Gastroesophageal sphincter (tissue), 3 donors: ENCODE data around the gene PLEKHA8.

Experiments
- CTCF ChIP-seq, 4 experiments: fragments of 200-600 bp in 2 of 4; fragments of 450-650 bp in 2 of 4; sonication (generic) in 1 of 4; IDR thresholded peaks; one replicate each; pipeline ENCODE4 v1.5.1; 2017 to 2019; ENCODE audit warnings: antibody characterized with exemption in 4 of 4, mild to moderate bottlenecking in 2 of 4, moderate library complexity in 2 of 4
- EP300 ChIP-seq: sonication (generic); formaldehyde crosslinking; IDR thresholded peaks from one replicate; pipeline ENCODE4 v1.6.1; 2017; ENCODE audit warnings: antibody characterized with exemption, mild to moderate bottlenecking
- POLR2A ChIP-seq, 2 donors: fragments of 450-650 bp; IDR thresholded peaks; one replicate each; pipeline ENCODE4 v1.6.1; 2017; ENCODE audit warnings: antibody characterized with exemption in 2 of 2, mild to moderate bottlenecking in 2 of 2, moderate library complexity in 1 of 2
- POLR2AphosphoS5 ChIP-seq: sonication (generic); formaldehyde crosslinking; IDR thresholded peaks from one replicate; pipeline ENCODE4 v1.6.1; 2017; ENCODE audit warnings: antibody characterized with exemption

DNA sequence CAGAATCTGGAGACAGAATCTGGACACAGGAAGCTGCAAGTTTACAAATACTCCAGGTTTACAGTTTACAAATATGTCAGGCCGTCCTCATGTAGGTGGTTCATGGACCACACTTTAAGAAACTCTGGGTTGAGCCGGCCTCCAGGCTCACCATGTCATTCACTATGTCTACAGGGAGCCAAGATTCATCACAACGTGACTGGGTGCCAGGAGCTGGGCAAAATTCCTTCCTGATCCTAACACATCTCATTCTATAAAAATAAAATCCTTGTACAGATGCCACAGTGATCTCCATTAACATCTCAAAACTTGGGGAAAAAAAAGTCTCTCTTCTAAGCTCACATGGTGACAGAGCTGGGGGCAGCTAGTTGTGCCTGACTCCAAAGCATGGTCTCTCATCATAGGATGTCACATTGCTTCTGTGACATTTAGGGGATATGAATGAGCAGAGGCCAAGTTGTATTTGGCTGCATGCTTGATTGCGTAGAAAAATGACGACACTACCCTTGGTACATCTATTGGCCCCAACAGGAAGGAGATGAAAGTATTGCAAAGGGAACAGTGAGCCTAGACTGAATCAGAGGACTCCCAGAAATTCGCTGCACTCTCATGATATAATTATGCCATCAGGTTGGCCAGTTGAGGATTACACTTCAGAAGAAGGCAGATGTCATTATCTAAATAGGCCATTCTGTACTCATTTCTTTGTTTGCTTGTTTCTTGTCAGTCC lies 142.4 kb downstream of the PLEKHA8 start:
- no peak for TF ChIP-seq CTCF (IDR thresholded peaks at IDR 0.05)
- TF ChIP-seq POLR2A (IDR thresholded peaks at IDR 0.05) = no peak
- TF ChIP-seq POLR2AphosphoS5 = peak; percentile 12
- TF ChIP-seq EP300 = no peak
